Measurements from ENCODE around the gene HDAC1. TPM values are rescaled to one million over a fixed set of nuclear protein-coding genes. Genes with fewer than 3 reads are reported as not detected.

The HDAC1 gene
- total and polyA plus RNA-seq, 2 of the 13 experiments (the other 11 are each of a cell fraction or from before 2014, with no cell fraction given), result 93.5 to 189 TPM

- TF ChIP-seq ZNF670 (CRISPR knock-in tag; IDR thresholded peaks at IDR 0.05; ENCODE audit: borderline replicate concordance), result peak; percentile 38; the same call in 1 of the 2 replicates
- TF ChIP-seq CENPT (CRISPR knock-in tag; IDR thresholded peaks at IDR 0.05; ENCODE audit: low read depth), result no peak
- TF ChIP-seq IKZF5 (CRISPR knock-in tag; IDR thresholded peaks at IDR 0.05), result peak; percentile 89
- peak; percentile 73; the same call in 1 of the 2 replicates for TF ChIP-seq KLF6 (CRISPR knock-in tag; IDR thresholded peaks at IDR 0.05)
- peak; percentile 67; the same call in 1 of the 2 replicates for TF ChIP-seq ZNF331 (CRISPR knock-in tag; IDR thresholded peaks at IDR 0.05)
- no peak for TF ChIP-seq THAP9 (CRISPR knock-in tag; IDR thresholded peaks at IDR 0.05; ENCODE audit: borderline replicate concordance)
- TF ChIP-seq ZMYM4 (CRISPR knock-in tag; IDR thresholded peaks at IDR 0.05), result no peak; the same call in 1 of the 2 replicates
- no peak; the same call in 1 of the 2 replicates for TF ChIP-seq SIN3A (IDR thresholded peaks at IDR 0.05; ENCODE audit: borderline replicate concordance, low read depth, low read length)
- TF ChIP-seq PAX8 (CRISPR knock-in tag; IDR thresholded peaks at IDR 0.05; ENCODE audit: borderline replicate concordance), result no peak
- TF ChIP-seq MBD4 (IDR thresholded peaks at IDR 0.05; ENCODE audit: borderline replicate concordance, low read length), result 0 out of 2 replicates have a peak, but pooled peaks have one; percentile 30
- no peak for TF ChIP-seq ZNF572 (CRISPR knock-in tag; IDR thresholded peaks at IDR 0.05)
- TF ChIP-seq ZSCAN9 (CRISPR knock-in tag; IDR thresholded peaks at IDR 0.05; ENCODE audit: borderline replicate concordance), result peak; percentile 84; the same call in 1 of the 2 replicates
- 0 out of 4 replicates have a peak, but pooled peaks of 1 of the 2 experiments have one; percentile 35 for TF ChIP-seq ATF4 (CRISPR knock-in tag; IDR thresholded peaks at IDR 0.05)
- peak; percentile 72; the same call in 1 of the 2 replicates for TF ChIP-seq MTA1 (CRISPR knock-in tag; IDR thresholded peaks at IDR 0.05; ENCODE audit: borderline replicate concordance)
- TF ChIP-seq ATF2 (CRISPR knock-in tag; IDR thresholded peaks at IDR 0.05), result peak; percentile 45; the same call in 1 of the 2 replicates
- TF ChIP-seq RARA (CRISPR knock-in tag; IDR thresholded peaks at IDR 0.05), result peak; percentile 67
- TF ChIP-seq PCBP2 (optimal IDR thresholded peaks at IDR 0.05; ENCODE audit: low read depth, low read length, poor library complexity, severe bottlenecking), result no peak
- no peak for TF ChIP-seq ZUFSP (CRISPR knock-in tag; IDR thresholded peaks at IDR 0.05; ENCODE audit: borderline replicate concordance)
- 0 out of 2 replicates have a peak, but pooled peaks have one; percentile 18 for TF ChIP-seq ATF3 (CRISPR knock-in tag; IDR thresholded peaks at IDR 0.05)
Observed at GRCh38 chr1:32321712-32322291, 29.9 kb downstream of the HDAC1 start (continued).

Data from HepG2 (cell line).